Stimulated activated CD4-positive, alpha-beta T cell treated with anti-CD3 and anti-CD28 coated beads, Interleukin-1b, Interleukin-23, amount 100 ng/mL, for 24 hours (primary cell): ENCODE results near the gene PRTN3.

Experiments
- DNase-seq, 4 experiments: peaks; one replicate each; pipeline ENCODE4 v3.0.0-alpha.2; 2020; ENCODE audit warnings: low read depth in 4 of 4, low spot score in 1 of 4

The PRTN3 gene

DNA sequence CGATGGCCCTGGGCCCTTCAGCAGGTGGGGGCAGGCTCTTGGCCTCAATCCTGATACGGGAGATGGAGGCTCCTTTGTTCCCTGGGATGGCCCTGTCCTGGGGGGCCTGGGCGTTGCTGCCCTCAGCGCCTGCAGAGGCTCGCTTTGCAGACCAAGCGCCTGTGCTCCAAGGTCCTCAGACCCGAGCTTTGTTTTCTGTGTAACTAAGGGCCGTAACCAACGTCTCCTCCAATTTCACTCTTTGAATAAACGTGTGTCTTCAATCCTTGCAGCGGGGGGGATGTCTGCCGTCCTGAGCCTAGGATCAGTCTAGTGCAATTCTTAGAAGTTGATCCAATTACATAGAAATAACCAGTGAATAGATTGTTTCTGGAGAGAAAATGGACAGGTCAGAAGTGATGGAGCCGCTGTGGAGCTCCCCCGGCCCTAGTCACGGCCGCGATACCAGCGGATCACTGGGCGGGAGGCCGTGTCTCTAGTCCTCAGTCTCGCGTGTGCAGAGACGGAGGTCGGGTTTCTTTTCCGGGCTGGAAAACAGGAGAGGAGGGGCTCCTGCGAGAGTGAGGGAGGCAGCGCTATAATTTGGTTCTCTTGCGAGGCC, 38.2 kb upstream of the PRTN3 start:
- no peak for DNase-seq

DNA sequence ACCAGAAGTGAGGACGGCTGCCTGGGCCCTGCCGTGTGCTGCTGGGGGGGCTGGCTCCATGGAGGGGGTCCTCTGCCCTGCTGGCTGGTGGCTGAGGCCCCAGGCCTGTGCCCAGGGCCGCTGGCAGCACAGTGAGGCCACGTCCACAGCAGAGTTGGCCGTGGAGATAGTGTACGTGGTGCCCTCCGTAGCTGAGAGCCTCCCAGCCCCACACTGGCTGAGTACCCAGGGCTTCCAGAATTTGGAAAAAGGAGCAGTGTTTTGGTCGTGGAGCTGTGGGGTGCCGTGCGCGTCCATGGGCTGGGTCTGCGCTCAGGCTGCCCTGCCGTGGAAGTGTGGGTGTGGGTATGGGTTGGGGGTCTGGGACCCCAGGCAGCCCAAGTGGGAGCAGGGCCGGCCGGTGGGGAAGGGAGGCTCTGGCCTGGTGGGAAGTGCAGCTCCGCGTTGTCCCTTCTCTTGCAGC, 37.7 kb upstream of the PRTN3 start:
- DNase-seq = no peak

- DNase-seq = no peak
Observed at GRCh38 chr19:803686-804418, 36.9 kb upstream of the PRTN3 start.

DNA sequence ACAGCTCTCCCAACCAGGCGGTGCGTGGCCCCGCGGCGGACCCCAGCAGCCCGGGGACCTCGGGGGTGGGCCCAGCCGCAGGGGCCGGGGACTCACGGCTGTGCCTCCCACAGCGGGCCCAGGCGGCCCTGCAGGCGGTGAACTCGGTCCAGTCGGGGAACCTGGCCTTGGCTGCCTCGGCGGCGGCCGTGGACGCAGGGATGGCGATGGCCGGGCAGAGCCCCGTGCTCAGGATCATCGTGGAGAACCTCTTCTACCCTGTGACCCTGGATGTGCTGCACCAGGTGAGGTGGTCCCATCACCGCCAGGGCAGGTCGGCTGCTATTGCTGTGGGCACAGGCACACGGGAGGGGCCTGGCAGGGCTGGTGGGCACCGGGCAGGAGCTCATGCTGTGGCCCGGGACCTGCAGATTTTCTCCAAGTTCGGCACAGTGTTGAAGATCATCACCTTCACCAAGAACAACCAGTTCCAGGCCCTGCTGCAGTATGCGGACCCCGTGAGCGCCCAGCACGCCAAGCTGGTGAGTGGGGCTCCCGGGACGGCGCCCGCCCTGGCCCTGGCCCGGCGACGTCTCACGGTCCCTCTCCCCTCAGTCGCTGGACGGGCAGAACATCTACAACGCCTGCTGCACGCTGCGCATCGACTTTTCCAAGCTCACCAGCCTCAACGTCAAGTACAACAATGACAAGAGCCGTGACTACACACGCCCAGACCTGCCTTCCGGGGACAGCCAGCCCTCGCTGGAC, 36.2 kb upstream of the PRTN3 start:
- DNase-seq = no peak

- no peak for DNase-seq
Observed at GRCh38 chr19:805166-805551, 35.6 kb upstream of the PRTN3 start.

- DNase-seq = no peak
Observed at GRCh38 chr19:805600-806550, 34.9 kb upstream of the PRTN3 start.

DNA sequence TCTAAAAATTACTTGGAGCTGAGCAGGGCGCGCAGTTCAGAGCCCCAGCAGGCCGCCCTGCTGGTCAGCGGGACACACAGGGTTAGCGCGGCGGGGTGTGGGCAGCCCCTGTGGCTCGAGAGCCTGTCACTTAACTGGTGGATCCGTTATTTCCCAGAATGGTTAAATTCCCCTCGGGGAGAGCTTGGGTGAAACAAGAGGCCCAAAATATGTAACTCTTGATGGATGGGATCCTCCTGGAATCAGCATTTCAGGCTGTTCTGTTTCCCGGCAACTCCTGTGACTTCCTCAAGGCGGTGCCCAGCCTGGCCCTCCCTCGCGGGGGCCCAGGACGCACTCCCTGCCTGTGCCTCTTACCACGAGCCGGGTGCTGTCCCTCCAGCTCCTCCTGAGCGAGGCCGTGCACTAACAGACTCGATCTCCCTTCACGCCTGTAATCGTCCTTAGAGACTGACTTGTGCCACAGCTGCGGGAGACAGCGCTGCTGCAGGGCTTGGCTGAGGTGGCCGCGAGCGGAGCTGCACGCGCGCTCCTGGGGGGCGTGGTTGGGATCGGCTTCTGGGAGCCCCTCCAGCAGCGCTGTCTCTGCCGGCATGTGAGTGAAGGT, 33.9 kb upstream of the PRTN3 start:
- DNase-seq = no peak

DNA sequence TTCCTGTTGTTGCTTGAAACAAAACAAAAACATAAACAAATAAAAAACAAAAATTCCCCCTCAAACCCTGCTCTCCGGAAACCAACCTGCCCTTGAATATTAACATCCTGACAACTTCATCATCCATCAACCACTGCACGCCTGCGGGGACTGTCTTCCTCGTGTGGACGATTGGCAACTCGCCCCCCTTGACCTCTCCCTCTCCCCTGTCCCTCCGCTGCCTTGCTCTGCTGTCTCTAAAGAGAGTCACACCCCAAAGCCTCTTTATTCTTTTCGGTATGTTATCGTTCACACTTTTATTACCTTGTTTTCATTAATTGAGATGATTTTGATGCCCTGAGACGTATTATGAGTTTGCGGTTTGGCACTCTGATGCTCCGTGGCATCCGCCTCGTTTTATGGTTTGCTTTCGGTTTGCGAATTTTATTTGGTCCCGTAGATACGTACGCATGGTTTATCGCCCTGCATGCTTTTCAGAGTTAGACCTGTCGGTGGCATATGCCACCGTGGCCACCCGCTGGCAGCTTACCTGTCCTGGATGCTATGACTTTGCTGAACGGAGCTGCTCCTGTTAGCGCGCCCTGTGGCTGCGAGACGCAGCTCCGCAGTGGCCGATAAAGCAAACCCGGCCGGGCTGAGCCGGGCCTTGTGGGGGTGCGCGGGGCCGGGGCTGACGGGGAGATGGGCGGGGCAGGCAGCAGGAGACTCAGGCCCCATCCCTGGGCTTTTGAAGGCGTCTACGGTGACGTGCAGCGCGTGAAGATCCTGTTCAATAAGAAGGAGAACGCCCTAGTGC, 33.0 kb upstream of the PRTN3 start:
- DNase-seq = no peak

DNA sequence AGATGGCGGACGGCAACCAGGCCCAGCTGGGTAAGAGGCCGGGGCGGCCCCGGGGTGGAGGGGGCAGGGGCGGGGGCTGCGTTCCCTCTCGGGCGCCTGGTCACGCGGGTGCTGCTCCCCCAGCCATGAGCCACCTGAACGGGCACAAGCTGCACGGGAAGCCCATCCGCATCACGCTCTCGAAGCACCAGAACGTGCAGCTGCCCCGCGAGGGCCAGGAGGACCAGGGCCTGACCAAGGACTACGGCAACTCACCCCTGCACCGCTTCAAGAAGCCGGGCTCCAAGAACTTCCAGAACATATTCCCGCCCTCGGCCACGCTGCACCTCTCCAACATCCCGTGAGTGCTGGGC, 32.4 kb upstream of the PRTN3 start:
- no peak for DNase-seq

DNA sequence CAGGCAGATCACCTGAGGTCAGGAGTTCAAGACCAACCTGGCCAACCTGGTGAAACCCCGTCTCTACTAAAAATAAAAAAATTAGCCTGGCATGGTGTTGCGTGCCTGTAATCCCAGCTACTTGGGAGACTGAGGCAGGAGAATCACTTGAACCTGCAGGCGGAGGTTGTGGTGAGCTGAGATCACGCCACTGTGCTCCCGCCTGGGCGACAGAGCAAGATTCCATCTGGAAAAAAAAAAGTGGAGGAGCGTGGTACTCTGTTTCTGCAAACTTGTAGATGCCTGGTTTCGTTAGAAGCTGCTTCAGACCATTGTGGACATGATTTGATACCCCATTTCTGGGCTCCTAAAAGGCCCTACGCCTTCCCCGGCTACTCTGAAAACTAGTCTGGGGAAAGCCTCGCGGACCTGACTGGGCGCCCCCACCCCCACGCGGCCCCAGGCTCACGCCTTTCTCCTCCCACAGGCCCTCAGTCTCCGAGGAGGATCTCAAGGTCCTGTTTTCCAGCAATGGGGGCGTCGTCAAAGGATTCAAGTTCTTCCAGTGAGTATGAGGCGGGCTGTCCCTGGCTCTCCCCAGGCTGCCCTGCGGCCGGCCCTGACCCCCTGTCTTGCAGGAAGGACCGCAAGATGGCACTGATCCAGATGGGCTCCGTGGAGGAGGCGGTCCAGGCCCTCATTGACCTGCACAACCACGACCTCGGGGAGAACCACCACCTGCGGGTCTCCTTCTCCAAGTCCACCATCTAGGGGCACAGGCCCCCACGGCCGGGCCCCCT, 30.5 kb upstream of the PRTN3 start:
- no peak for DNase-seq

DNA sequence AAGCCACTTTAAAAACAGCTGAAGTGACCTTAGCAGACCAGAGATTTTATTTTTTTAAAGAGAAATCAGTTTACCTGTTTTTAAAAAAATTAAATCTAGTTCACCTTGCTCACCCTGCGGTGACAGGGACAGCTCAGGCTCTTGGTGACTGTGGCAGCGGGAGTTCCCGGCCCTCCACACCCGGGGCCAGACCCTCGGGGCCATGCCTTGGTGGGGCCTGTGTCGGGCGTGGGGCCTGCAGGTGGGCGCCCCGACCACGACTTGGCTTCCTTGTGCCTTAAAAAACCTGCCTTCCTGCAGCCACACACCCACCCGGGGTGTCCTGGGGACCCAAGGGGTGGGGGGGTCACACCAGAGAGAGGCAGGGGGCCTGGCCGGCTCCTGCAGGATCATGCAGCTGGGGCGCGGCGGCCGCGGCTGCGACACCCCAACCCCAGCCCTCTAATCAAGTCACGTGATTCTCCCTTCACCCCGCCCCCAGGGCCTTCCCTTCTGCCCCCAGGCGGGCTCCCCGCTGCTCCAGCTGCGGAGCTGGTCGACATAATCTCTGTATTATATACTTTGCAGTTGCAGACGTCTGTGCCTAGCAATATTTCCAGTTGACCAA, 29.8 kb upstream of the PRTN3 start:
- no peak for DNase-seq

DNA sequence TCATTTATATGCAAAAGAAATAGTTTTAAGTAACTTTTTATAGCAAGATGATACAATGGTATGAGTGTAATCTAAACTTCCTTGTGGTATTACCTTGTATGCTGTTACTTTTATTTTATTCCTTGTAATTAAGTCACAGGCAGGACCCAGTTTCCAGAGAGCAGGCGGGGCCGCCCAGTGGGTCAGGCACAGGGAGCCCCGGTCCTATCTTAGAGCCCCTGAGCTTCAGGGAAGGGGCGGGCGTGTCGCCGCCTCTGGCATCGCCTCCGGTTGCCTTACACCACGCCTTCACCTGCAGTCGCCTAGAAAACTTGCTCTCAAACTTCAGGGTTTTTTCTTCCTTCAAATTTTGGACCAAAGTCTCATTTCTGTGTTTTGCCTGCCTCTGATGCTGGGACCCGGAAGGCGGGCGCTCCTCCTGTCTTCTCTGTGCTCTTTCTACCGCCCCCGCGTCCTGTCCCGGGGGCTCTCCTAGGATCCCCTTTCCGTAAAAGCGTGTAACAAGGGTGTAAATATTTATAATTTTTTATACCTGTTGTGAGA, 29.2 kb upstream of the PRTN3 start:
- no peak for DNase-seq

DNA sequence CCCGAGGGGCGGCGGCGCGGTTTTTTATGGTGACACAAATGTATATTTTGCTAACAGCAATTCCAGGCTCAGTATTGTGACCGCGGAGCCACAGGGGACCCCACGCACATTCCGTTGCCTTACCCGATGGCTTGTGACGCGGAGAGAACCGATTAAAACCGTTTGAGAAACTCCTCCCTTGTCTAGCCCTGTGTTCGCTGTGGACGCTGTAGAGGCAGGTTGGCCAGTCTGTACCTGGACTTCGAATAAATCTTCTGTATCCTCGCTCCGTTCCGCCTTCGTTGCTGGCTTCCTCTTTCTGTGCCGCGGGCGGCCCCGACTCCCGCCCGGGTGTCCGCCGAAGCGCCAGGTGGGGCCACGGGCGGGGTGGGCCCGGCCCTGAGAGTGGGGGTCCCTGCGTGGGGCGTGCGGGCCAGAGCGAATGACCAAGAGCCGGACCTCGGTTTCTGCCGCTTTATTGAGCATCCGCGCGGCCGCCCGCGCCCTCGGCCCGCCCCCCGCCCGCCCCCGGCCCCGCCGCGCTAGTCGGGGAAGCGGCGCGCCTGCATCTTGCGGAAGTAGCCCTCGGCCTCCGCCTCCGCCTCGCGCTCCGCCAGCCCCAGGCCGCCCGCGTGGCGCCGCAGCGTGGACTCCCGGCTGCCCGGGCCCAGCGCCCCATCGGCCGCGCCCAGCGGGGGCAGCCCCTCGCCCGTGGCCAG, 28.6 kb upstream of the PRTN3 start:
- no peak for DNase-seq

DNA sequence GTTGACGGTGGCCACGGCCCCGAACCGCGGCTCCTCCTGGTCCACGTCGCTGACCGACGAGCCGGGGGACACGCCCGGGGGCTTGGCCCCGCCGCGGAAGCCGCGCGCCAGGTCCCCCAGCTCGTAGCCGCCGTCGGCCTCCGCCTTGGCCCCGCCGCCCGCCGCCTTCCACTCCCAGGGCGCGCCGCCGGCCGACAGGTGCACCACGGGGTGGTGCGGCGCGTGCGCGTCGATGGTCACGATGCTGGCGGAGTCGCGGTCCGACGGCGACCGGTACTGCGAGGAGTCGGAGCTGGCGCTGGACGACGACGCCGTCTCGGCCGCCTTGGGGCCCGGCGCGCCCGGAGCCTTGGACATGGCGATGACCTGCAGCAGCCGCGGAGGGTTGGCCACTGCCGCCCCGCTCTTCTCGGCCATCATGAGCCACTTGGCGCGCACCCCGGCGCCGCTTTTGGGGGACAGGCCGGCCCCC, 28.0 kb upstream of the PRTN3 start:
- DNase-seq = no peak

GRCh38 chr19:813219-814151, 27.3 kb upstream of the PRTN3 start:
- no peak for DNase-seq

- no peak for DNase-seq
Observed at GRCh38 chr19:814152-815078, 26.4 kb upstream of the PRTN3 start.
